IMR-90 (cell line): ENCODE measurements around the gene ANKS4B. TPM values are rescaled to one million over a fixed set of nuclear protein-coding genes. Genes with fewer than 3 reads are reported as not detected.

Source experiments
- NFE2L2 ChIP-seq: fragments of 150-350 bp; IDR thresholded peaks from 2 replicates; pipeline ENCODE4 v1.6.1; 2016; ENCODE audit warnings: low read depth, mild to moderate bottlenecking, low read length
- polyA plus RNA-seq, 3 experiments: library from polyadenylated mRNA; depleted of rRNA; stranded (reverse); fragments of >200 nt; gene quantifications; 2 replicates each; pipeline ENCODE4 v1.2.3, GENCODE V29; 2012; ENCODE audit warnings: low replicate concordance in 1 of 3
- total RNA-seq: library from RNA; depleted of rRNA; stranded (reverse); fragments of >200 nt; gene quantifications from 2 replicates; pipeline ENCODE4 v1.2.3, GENCODE V29; 2012
- TF ChIP-seq, protein P1 (sequence below): conservative IDR thresholded peaks from 2 replicates; pipeline ENCODE4 v1.5.1; 2012; ENCODE audit warnings: mild to moderate bottlenecking, low read depth, low read length, improper control_type of control experiment

The ANKS4B gene
- total and polyA plus RNA-seq, 2 of the 4 experiments (the other 2 are of a cell fraction), result not detected

DNA sequence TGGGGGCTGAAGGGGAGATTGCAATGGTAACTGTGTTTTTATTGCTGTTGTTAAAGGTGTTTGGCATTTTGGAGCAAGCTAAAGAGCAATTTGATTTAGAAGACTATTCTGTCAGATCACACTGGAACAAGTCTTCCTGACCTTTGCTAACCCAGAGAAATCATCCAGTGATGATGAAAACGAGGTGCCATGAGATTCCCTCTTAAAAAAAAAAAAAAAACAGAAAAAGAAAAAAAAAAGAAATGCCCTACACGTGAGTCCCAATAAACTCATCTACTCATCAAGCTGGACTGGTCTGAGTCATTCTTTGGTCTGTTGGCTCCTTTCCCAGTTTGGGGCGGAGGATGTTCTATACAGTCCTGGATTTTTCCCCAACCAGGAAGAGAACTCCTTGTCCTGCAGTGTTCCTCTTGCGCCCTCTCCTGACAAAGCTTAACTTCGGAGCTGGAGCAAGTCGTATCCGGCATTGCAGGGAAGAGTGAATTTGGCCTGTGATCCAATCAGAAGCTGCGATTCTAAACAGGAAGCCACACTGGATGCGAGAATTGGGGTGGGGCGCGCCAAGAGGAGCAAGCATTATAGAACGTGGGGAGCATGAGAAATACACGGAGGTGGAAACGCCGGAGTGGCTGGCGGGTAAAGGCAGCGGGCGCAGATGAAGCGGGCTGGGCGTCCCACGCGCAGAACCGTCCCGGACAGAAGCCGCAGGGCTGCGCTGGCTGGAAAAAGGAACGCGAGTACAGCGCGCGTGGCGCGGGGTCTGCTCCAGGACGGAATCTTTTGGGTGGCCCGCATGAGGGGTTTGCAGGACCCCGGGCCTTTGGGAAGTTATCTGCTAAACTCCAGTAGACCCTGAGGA is 67.0 kb downstream of the ANKS4B start (continued):
- TF ChIP-seq, protein P1, sequence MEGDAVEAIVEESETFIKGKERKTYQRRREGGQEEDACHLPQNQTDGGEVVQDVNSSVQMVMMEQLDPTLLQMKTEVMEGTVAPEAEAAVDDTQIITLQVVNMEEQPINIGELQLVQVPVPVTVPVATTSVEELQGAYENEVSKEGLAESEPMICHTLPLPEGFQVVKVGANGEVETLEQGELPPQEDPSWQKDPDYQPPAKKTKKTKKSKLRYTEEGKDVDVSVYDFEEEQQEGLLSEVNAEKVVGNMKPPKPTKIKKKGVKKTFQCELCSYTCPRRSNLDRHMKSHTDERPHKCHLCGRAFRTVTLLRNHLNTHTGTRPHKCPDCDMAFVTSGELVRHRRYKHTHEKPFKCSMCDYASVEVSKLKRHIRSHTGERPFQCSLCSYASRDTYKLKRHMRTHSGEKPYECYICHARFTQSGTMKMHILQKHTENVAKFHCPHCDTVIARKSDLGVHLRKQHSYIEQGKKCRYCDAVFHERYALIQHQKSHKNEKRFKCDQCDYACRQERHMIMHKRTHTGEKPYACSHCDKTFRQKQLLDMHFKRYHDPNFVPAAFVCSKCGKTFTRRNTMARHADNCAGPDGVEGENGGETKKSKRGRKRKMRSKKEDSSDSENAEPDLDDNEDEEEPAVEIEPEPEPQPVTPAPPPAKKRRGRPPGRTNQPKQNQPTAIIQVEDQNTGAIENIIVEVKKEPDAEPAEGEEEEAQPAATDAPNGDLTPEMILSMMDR, result peak; percentile 99
- TF ChIP-seq NFE2L2, result no peak
